Osteoblast (primary cell): ENCODE measurements around the gene UFC1. TPM values are rescaled to one million over a fixed set of nuclear protein-coding genes. Genes with fewer than 3 reads are reported as not detected.

Experiments
- DNase-seq: peaks from one replicate; pipeline ENCODE4 v3.0.0; 2011; ENCODE audit warnings: low spot score, mixed read lengths; ENCODE audit not compliant: insufficient read length; ENCODE audit errors: missing footprints
- H2AFZ ChIP-seq: 2 replicates; pipeline ENCODE4 v1.6.0; 2011; ENCODE audit warnings: mild to moderate bottlenecking, low read length
- H3K27ac ChIP-seq: 2 replicates; pipeline ENCODE4 v1.5.1; 2011; ENCODE audit warnings: mild to moderate bottlenecking, low read depth, low read length, moderate library complexity
- H3K27me3 ChIP-seq: 2 replicates; pipeline ENCODE4 v1.6.0; 2012; ENCODE audit warnings: mild to moderate bottlenecking, control low read depth, inconsistent platforms, low read length, moderate library complexity; ENCODE audit not compliant: insufficient read depth
- H3K36me3 ChIP-seq: 2 replicates; pipeline ENCODE4 v1.5.1; 2011; ENCODE audit warnings: mild to moderate bottlenecking, low read length, control low read depth, moderate library complexity; ENCODE audit not compliant: insufficient read depth
- H3K4me1 ChIP-seq: 2 replicates; pipeline ENCODE4 v1.5.1; 2011; ENCODE audit warnings: mild to moderate bottlenecking, low read length, control low read depth, moderate library complexity; ENCODE audit not compliant: insufficient read depth
- H3K4me2 ChIP-seq: 2 replicates; pipeline ENCODE4 v1.6.0; 2011; ENCODE audit warnings: mild to moderate bottlenecking, low read length; ENCODE audit not compliant: insufficient read depth
- H3K4me3 ChIP-seq: fragments of 200-600 bp; sonication (generic); 3 replicates; pipeline ENCODE4 v1.5.1; 2012; ENCODE audit warnings: mild to moderate bottlenecking, low read length, inconsistent platforms; ENCODE audit not compliant: insufficient read depth
- H3K79me2 ChIP-seq: 2 replicates; pipeline ENCODE4 v1.6.0; 2012; ENCODE audit warnings: mild to moderate bottlenecking, low read length, control low read depth, inconsistent platforms; ENCODE audit not compliant: insufficient read depth
- H3K9me3 ChIP-seq: 2 replicates; pipeline ENCODE4 v1.5.1; 2011; ENCODE audit warnings: low read depth, low read length, control low read depth
- H4K20me1 ChIP-seq: 2 replicates; pipeline ENCODE4 v1.6.0; 2012; ENCODE audit warnings: mild to moderate bottlenecking, low read length, control low read depth; ENCODE audit not compliant: insufficient read depth
- CTCF ChIP-seq: IDR thresholded peaks from 2 replicates; pipeline ENCODE4 v1.5.1; 2011; ENCODE audit warnings: mild to moderate bottlenecking, low read depth, low read length, moderate library complexity; ENCODE audit errors: extremely low read depth
- total RNA-seq: library from RNA; depleted of rRNA; stranded (reverse); fragments of >200 nt; gene quantifications from 2 replicates; pipeline ENCODE4 v1.2.3, GENCODE V29; 2012

The UFC1 gene
- total RNA-seq, 1 donor: 95.2 TPM

GRCh38 chr1:161172776-161173376, 19.1 kb downstream of the UFC1 start:
- Histone ChIP-seq H3K27ac (peak overlapping the region; percentile 92), H3K9me3 (no peaks in the 10 kb centered on the region), H3K27me3 (no peaks in the 10 kb centered on the region), H3K4me1 (peaks cover 27% of the 10 kb centered on the region), H3K79me2 (peaks cover 20% of the 10 kb centered on the region), H3K36me3 (peaks cover 56% of the 10 kb centered on the region), H3K4me2 (peak overlapping the region; percentile 20), H2AFZ (no peak overlapping the region), H3K4me3 (no peak overlapping the region), H4K20me1 (peaks cover 3% of the 10 kb centered on the region)
- DNase-seq: peak; percentile 95
- TF ChIP-seq CTCF: no peak

- Histone ChIP-seq H3K4me2 (peak overlapping the region; percentile 20), H3K4me3 (no peak overlapping the region), H3K27ac (peak overlapping the region; percentile 92)
Observed at GRCh38 chr1:161173711-161174110, 19.9 kb downstream of the UFC1 start.

GRCh38 chr1:161174911-161175310, 21.1 kb downstream of the UFC1 start:
- no peak for DNase-seq
- no peak overlapping the region for H3K27ac ChIP-seq
- H4K20me1 ChIP-seq: peaks cover 3% of the 10 kb centered on the region
- H3K4me3 ChIP-seq: no peak overlapping the region
- peaks cover 27% of the 10 kb centered on the region for H3K4me1 ChIP-seq
- H2AFZ ChIP-seq: no peak overlapping the region
- no peaks in the 10 kb centered on the region for H3K27me3 ChIP-seq
- H3K9me3 ChIP-seq: no peaks in the 10 kb centered on the region
- H3K79me2 ChIP-seq: peaks cover 20% of the 10 kb centered on the region
- no peak overlapping the region for H3K4me2 ChIP-seq
- H3K36me3 ChIP-seq: peaks cover 50% of the 10 kb centered on the region
- no peak for TF ChIP-seq CTCF

More at GRCh38 chr1:161173711-161174110, 19.9 kb downstream of the UFC1 start:
- no peak for DNase-seq
- H4K20me1 ChIP-seq: peaks cover 3% of the 10 kb centered on the region
- peaks cover 20% of the 10 kb centered on the region for H3K79me2 ChIP-seq
- no peak overlapping the region for H2AFZ ChIP-seq
- H3K27me3 ChIP-seq: no peaks in the 10 kb centered on the region
- no peak for TF ChIP-seq CTCF
- peaks cover 27% of the 10 kb centered on the region for H3K4me1 ChIP-seq
- H3K9me3 ChIP-seq: no peaks in the 10 kb centered on the region
- H3K36me3 ChIP-seq: peaks cover 56% of the 10 kb centered on the region

GRCh38 chr1:161175771-161176453, 22.1 kb downstream of the UFC1 start:
- H3K4me1 ChIP-seq: peaks cover 27% of the 10 kb centered on the region
- no peaks in the 10 kb centered on the region for H3K27me3 ChIP-seq
- DNase-seq: no peak
- peak overlapping the region; percentile 99 for H3K4me2 ChIP-seq
- H3K79me2 ChIP-seq: peaks cover 20% of the 10 kb centered on the region
- H3K27ac ChIP-seq: peak overlapping the region; percentile 96
- no peaks in the 10 kb centered on the region for H3K9me3 ChIP-seq
- peak overlapping the region; percentile 98 for H3K4me3 ChIP-seq
- H3K36me3 ChIP-seq: peaks cover 43% of the 10 kb centered on the region
- no peak for TF ChIP-seq CTCF
- H2AFZ ChIP-seq: no peak overlapping the region
- H4K20me1 ChIP-seq: peaks cover 3% of the 10 kb centered on the region
